ENCODE results near the gene TUB.

TUB gene

DNA sequence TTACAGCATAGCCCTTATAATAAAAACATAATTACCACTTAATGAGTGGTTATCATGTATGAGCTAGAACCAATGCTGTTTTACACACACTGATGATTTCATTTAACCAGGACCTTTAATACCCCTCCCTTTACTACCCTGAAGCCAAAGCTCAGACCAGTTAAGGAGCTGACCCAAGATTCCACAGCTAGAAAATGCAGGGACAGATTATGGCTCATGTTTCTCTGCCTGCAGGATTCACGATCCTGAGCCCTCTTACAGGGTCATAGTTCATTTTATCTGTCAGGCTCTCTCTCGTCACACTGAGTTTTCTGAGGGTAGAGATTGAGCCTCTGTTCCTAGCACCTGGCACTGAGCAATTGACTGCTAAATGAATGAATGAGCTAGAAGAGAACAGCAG lies 27.4 kb downstream of the TUB start:
- DNase-seq (ENCODE audit: low spot score): no peak

- no peak for DNase-seq (ENCODE audit: low spot score)
Measured at GRCh38 chr11:8109675-8110074, 28.7 kb downstream of the TUB start.

GRCh38 chr11:8110396-8110795 lies 29.4 kb downstream of the TUB start:
- DNase-seq (ENCODE audit: low spot score): no peak

DNA sequence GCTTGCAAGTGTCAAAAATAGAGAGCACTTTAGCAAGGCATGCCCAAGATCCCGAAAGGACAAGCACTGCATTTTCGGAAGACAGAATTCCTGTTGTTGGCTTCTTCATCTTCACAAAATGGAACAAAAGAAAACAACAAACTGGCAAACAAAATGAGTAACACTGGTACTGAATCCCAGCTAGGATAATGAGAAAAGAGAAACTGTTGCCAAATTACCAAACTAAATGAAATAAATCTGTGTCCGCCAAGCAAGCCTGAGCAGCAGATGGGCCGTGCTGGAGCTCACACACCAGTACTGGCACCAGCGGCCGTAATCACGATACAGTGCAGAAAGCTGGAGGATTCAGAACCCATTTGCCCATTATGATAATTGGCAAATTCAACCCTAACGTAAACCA lies 30.6 kb downstream of the TUB start:
- DNase-seq (ENCODE audit: low spot score): no peak

- no peak for DNase-seq (ENCODE audit: low spot score)
Measured at GRCh38 chr11:8122173-8122764, 41.3 kb downstream of the TUB start.

DNA sequence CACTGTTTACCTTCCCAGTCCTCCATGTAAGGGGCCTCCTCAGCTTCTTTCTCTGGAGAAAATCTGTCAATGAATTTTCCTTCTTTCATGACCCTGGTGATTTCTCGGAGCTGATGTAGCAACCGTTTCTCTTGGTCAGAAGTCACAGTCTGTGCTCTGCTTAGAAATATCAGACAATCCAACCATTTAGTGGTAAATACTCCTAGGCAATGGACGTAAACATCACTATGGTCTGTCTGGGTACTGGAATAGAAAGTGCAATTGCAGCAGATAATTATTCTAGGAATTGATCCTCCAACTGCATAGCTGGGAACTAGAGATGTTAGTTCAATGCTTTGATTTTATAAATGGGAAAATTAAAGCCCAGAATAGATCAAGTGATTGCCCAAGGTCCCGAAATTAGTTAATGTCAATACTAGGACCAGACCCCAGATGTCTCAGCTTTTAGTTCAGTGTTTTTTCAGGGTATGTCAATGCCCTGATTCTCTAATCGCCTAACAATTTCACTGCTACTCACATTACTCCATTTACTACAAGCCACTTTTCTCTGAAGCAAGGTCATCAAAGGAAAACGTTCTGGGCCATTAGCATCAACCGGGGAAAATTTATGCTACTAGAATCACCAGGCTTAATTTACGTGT lies 45.8 kb downstream of the TUB start:
- no peak for DNase-seq (ENCODE audit: low spot score)

DNA sequence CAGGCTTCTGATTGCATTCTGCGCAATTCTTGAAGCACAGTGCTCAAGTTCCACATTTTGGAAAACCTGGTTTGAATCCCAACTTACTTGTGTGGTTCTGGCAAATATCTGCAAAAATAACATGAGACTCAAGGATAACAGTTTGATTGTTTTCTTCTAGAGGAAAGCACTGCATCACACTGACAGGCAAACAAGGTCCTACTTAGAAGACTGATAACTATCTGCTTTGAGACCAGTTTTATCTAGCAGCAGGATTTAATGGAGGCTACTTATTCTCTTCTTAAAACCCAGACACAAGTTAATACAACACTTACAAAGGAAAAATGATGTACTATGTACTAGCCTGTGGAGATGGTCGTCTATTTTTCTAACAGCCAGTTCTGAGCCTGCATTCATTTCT lies 46.4 kb downstream of the TUB start:
- DNase-seq (ENCODE audit: low spot score): no peak

GRCh38 chr11:8138526-8138925 lies 57.5 kb downstream of the TUB start:
- no peak for DNase-seq (ENCODE audit: low spot score)

DNA sequence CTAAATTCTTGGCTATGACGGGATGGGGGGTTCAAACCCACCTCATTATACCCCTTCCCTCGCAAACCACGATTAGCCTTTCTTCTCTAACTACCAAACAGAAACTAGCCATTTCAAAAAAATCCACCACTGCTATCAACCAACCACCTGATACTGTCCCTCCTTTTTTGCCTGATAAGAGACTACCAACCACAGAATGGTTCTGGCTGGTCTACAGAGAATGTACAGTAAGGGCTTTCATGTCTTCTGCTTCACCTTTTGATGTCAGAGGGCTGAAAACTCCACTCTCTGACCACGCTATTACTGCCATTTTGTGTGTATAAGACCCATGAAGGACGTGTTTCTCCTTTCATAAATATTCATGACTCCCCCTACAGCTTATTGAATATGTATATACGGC lies 68.7 kb downstream of the TUB start:
- no peak for DNase-seq (ENCODE audit: low spot score)

Data from CD4-positive, alpha-beta T cell treated with Interleukin-2 at 100 ng/mL for 4 hours (primary cell).